Thoracic aorta (tissue), 2 donors: ENCODE results near the gene MED8. TPM values are rescaled to one million over a fixed set of nuclear protein-coding genes. Genes with fewer than 3 reads are reported as not detected.

Experiments used
- total RNA-seq, 2 donors: library from RNA; depleted of rRNA; stranded (reverse); fragments of >200 nt; gene quantifications; one replicate each; pipeline versions ENCODE4 v1.1.0 to v1.2.3, GENCODE V29; 2016

MED8 gene
- total RNA-seq, 2 donors from 2014 or later: 33.8 to 52.7 TPM

Other genes with a start within 250 kb of the MED8 start
- gene EBNA1BP2, start 217.5 kb downstream of the MED8 start, total RNA-seq: 10 to 100 TPM; 27.1 to 55.9 TPM
- under 1 TPM; 0.27 to 0.42 TPM for gene CFAP57, start 217.5 kb downstream of the MED8 start, total RNA-seq
- under 1 TPM in 1 of 2 donors, not detected in 1; 0.63 TPM for gene TMEM125, start 119.8 kb downstream of the MED8 start, total RNA-seq
- not detected for gene C1orf210, start 104.2 kb downstream of the MED8 start, total RNA-seq
- gene TIE1, start 88.8 kb downstream of the MED8 start, total RNA-seq: 10 to 100 TPM; 23.7 to 25.7 TPM
- not detected for gene MPL, start 52.0 kb downstream of the MED8 start, total RNA-seq
- under 1 TPM; 0.35 to 0.41 TPM for gene CDC20, start 30.8 kb downstream of the MED8 start, total RNA-seq
- gene ELOVL1, start 21.8 kb downstream of the MED8 start, total RNA-seq: 10 to 100 TPM; 36.3 to 40.8 TPM
- 10 to 100 TPM; 50.0 to 65.3 TPM for gene SZT2, start 99 bp upstream of the MED8 start, total RNA-seq
- 10 to 100 TPM; 57.7 to 70.0 TPM for gene HYI, start 64.1 kb upstream of the MED8 start, total RNA-seq
- 10 to 100 TPM; 43.9 to 55.1 TPM for gene PTPRF, start 141.1 kb upstream of the MED8 start, total RNA-seq